IMR-90 (cell line): Measurements from ENCODE around the gene ACTRT3. TPM values are rescaled to one million over a fixed set of nuclear protein-coding genes. Genes with fewer than 3 reads are reported as not detected.

ENCODE experiments used
- ATAC-seq: fragments of 200-7000 bp; cut with Tn5 transposase; 2 replicates; pipeline ENCODE4 v1.9.1; 2020; ENCODE audit warnings: low read depth, mild to moderate bottlenecking, moderate library complexity
- BruUV-seq: library from RNA; stranded (reverse); fragments of 400-500 nt; replicated peaks from 2 replicates; lab custom pipeline; 2021; lab: Mats Ljungman, UMichigan
- CTCF ChIA-PET: fragments of 300-600 bp; formaldehyde crosslinking; extraction: SDS; loops from one replicate; lab custom pipeline; 2021; ENCODE audit warnings: antibody characterized with exemption; lab: Yijun Ruan, JAX
- POLR2A ChIA-PET: fragments of 300-600 bp; sonication (Branson Sonifier 250); formaldehyde crosslinking; loops from one replicate; lab custom pipeline; 2022; ENCODE audit warnings: antibody characterized with exemption; ENCODE audit not compliant: unreplicated experiment; lab: Charles Lee
- DNase-seq: peaks from one replicate; pipeline ENCODE4 v3.0.0; 2013
- H2AFZ ChIP-seq: replicated peaks from 2 replicates; pipeline ENCODE3; 2013; ENCODE audit warnings: low read length, mild to moderate bottlenecking; ENCODE audit not compliant: poor library complexity
- H2AK5ac ChIP-seq: 2 replicates; pipeline ENCODE4 v1.6.1; 2013; ENCODE audit warnings: low read depth, low read length, inconsistent platforms
- H2AK9ac ChIP-seq: replicated peaks from 2 replicates; pipeline ENCODE3; 2013; ENCODE audit warnings: mild to moderate bottlenecking, low read depth, low read length, moderate library complexity; ENCODE audit not compliant: poor library complexity
- H2BK120ac ChIP-seq: 2 replicates; pipeline ENCODE4 v1.6.1; 2013; ENCODE audit warnings: low read depth, low read length, inconsistent platforms
- H2BK15ac ChIP-seq: 3 replicates; pipeline ENCODE4 v1.6.1; 2013; ENCODE audit warnings: low read depth, low read length, inconsistent platforms
- H2BK20ac ChIP-seq: 2 replicates; pipeline ENCODE4 v1.6.1; 2013; ENCODE audit warnings: low read depth, mild to moderate bottlenecking, inconsistent platforms, low read length, moderate library complexity
- H2BK5ac ChIP-seq: 2 replicates; pipeline ENCODE4 v1.6.1; 2013; ENCODE audit warnings: mild to moderate bottlenecking, low read depth, low read length, inconsistent platforms; ENCODE audit not compliant: poor library complexity, severe bottlenecking
- H3K14ac ChIP-seq: replicated peaks from 2 replicates; pipeline ENCODE4 v1.6.1; 2013; ENCODE audit warnings: low read depth, low read length, inconsistent platforms
- H3K18ac ChIP-seq: 2 replicates; pipeline ENCODE4 v1.6.1; 2013; ENCODE audit warnings: low read depth, low read length, control low read depth
- H3K23ac ChIP-seq: 2 replicates; pipeline ENCODE4 v1.6.1; 2013; ENCODE audit warnings: low read depth, low read length, inconsistent platforms
- H3K27ac ChIP-seq: 2 replicates; pipeline ENCODE4 v1.5.1; 2013; ENCODE audit warnings: mild to moderate bottlenecking, control low read depth, low read length; ENCODE audit not compliant: insufficient read depth
- H3K27me3 ChIP-seq: 2 replicates; pipeline ENCODE4 v1.6.1; 2013; ENCODE audit warnings: low read length; ENCODE audit not compliant: control insufficient read depth, insufficient read depth
- H3K36me3 ChIP-seq: 2 replicates; pipeline ENCODE4 v1.6.1; 2013; ENCODE audit warnings: low read length, mixed read lengths; ENCODE audit not compliant: control insufficient read depth, insufficient read depth
- H3K4ac ChIP-seq: 2 replicates; pipeline ENCODE4 v1.6.1; 2013; ENCODE audit warnings: low read depth, low read length, inconsistent platforms
- H3K4me1 ChIP-seq: 2 replicates; pipeline ENCODE4 v1.6.1; 2013; ENCODE audit warnings: low read length, mixed read lengths; ENCODE audit not compliant: control insufficient read depth, insufficient read depth
- H3K4me2 ChIP-seq: 2 replicates; pipeline ENCODE4 v1.6.1; 2013; ENCODE audit warnings: low read depth, mild to moderate bottlenecking, control low read depth, low read length, moderate library complexity
- H3K4me3 ChIP-seq: 2 replicates; pipeline ENCODE4 v1.5.1; 2013; ENCODE audit warnings: low read depth, mild to moderate bottlenecking, control low read depth, low read length, moderate library complexity; ENCODE audit not compliant: insufficient read depth
- H3K56ac ChIP-seq: 2 replicates; pipeline ENCODE4 v1.6.1; 2013; ENCODE audit warnings: low read length, inconsistent platforms; ENCODE audit not compliant: insufficient read depth; ENCODE audit errors: extremely low read depth
- H3K79me1 ChIP-seq, 2 experiments: 2 replicates each; pipeline ENCODE4 v1.6.1; 2013; ENCODE audit warnings: low read length in 2 of 2, inconsistent platforms in 1 of 2, low read depth in 1 of 2
- H3K9ac ChIP-seq: 2 replicates; pipeline ENCODE4 v1.6.1; 2013; ENCODE audit warnings: low read depth, low read length, control low read depth
- H3K9me1 ChIP-seq: 2 replicates; pipeline ENCODE4 v1.6.1; 2013; ENCODE audit warnings: low read length, inconsistent platforms; ENCODE audit not compliant: insufficient read depth
- H3K9me3 ChIP-seq: 2 replicates; pipeline ENCODE4 v1.6.1; 2013; ENCODE audit warnings: low read length; ENCODE audit not compliant: control insufficient read depth, insufficient read depth
- H4K20me1 ChIP-seq: 2 replicates; pipeline ENCODE4 v1.6.1; 2013; ENCODE audit warnings: low read length, inconsistent platforms; ENCODE audit not compliant: insufficient read depth
- H4K5ac ChIP-seq: 2 replicates; pipeline ENCODE4 v1.6.1; 2013; ENCODE audit warnings: mild to moderate bottlenecking, low read depth, low read length, control low read depth
- H4K8ac ChIP-seq, 2 experiments: 2 replicates each; pipeline ENCODE4 v1.6.1; 2013; ENCODE audit warnings: low read depth in 2 of 2, low read length in 2 of 2, control low read depth in 1 of 2, inconsistent platforms in 1 of 2
- H4K91ac ChIP-seq: 2 replicates; pipeline ENCODE4 v1.6.1; 2013; ENCODE audit warnings: low read depth, low read length, inconsistent platforms; ENCODE audit not compliant: insufficient read depth
- BHLHE40 ChIP-seq: fragments of 150-350 bp; IDR thresholded peaks from 2 replicates; pipeline ENCODE4 v1.6.1; 2016; ENCODE audit warnings: mild to moderate bottlenecking, low read depth, low read length
- CEBPB ChIP-seq: IDR thresholded peaks from 2 replicates; pipeline ENCODE4 v1.6.1; 2012; ENCODE audit warnings: low read depth, low read length, improper control_type of control experiment
- CHD1 ChIP-seq: IDR thresholded peaks from 2 replicates; pipeline ENCODE4 v1.6.1; 2012; ENCODE audit warnings: low read depth, low read length, improper control_type of control experiment
- CTCF ChIP-seq: conservative IDR thresholded peaks from 2 replicates; pipeline ENCODE4 v1.5.1; 2012; ENCODE audit warnings: mild to moderate bottlenecking, low read depth, low read length, improper control_type of control experiment
- ELK1 ChIP-seq: fragments of 150-350 bp; IDR thresholded peaks from 2 replicates; pipeline ENCODE4 v1.6.1; 2016; ENCODE audit warnings: low read depth, mild to moderate bottlenecking, low read length, moderate library complexity, borderline replicate concordance
- FOS ChIP-seq: fragments of 150-350 bp; IDR thresholded peaks from 2 replicates; pipeline ENCODE4 v1.6.1; 2016; ENCODE audit warnings: low read depth, low read length
- MAFK ChIP-seq: IDR thresholded peaks from 2 replicates; pipeline ENCODE4 v1.6.1; 2012; ENCODE audit warnings: low read depth, low read length, improper control_type of control experiment
- MAZ ChIP-seq: IDR thresholded peaks from 2 replicates; pipeline ENCODE4 v1.6.1; 2012; ENCODE audit warnings: low read depth, mild to moderate bottlenecking, low read length, improper control_type of control experiment, moderate library complexity, borderline replicate concordance
- MXI1 ChIP-seq: IDR thresholded peaks from 2 replicates; pipeline ENCODE4 v1.6.1; 2012; ENCODE audit warnings: low read depth, mild to moderate bottlenecking, low read length, moderate library complexity, borderline replicate concordance
- NFE2L2 ChIP-seq: fragments of 150-350 bp; IDR thresholded peaks from 2 replicates; pipeline ENCODE4 v1.6.1; 2016; ENCODE audit warnings: low read depth, mild to moderate bottlenecking, low read length
- POLR2A ChIP-seq: IDR thresholded peaks from 2 replicates; pipeline ENCODE4 v1.6.1; 2012; ENCODE audit warnings: mild to moderate bottlenecking, low read depth, low read length
- RAD21 ChIP-seq: IDR thresholded peaks from 2 replicates; pipeline ENCODE4 v1.6.1; 2012; ENCODE audit warnings: low read length, improper control_type of control experiment
- RCOR1 ChIP-seq: IDR thresholded peaks from 2 replicates; pipeline ENCODE4 v1.6.1; 2012; ENCODE audit warnings: mild to moderate bottlenecking, low read length, improper control_type of control experiment; ENCODE audit not compliant: insufficient replicate concordance
- RFX5 ChIP-seq: IDR thresholded peaks from 2 replicates; pipeline ENCODE4 v1.8.0; 2012; ENCODE audit warnings: low read depth, mild to moderate bottlenecking, low read length, moderate library complexity
- SMC3 ChIP-seq: fragments of 150-350 bp; IDR thresholded peaks from 2 replicates; pipeline ENCODE4 v1.6.1; 2016; ENCODE audit warnings: low read depth, mild to moderate bottlenecking, antibody characterized with exemption, low read length, moderate library complexity
- USF2 ChIP-seq: fragments of 150-350 bp; IDR thresholded peaks from 2 replicates; pipeline ENCODE4 v1.6.1; 2017; ENCODE audit warnings: mild to moderate bottlenecking, antibody characterized with exemption, low read length, low read depth
- WGBS, 2 experiments: methylation state at CpG; one replicate each; pipeline versions ENCODE4 v1.1.5 to v1.1.7; 2013; ENCODE audit warnings: missing lambda C conversion rate in 2 of 2; ENCODE audit not compliant: insufficient read length in 1 of 2; ENCODE audit errors: extremely low coverage in 2 of 2; 5-methylcytosine and 5-hydroxymethylcytosine counted together
- dilution Hi-C: fragments of 300-500 bp; cut with HindIII; formaldehyde crosslinking; loops from one replicate; pipeline ENCODE4 v1.14.3; 2018; ENCODE audit warnings: low sequenced_read_pairs; ENCODE audit not compliant: unreplicated experiment
- in situ Hi-C: fragments of 300-500 bp; cut with MboI; formaldehyde crosslinking; loops from 3 replicates; pipeline ENCODE4 v1.14.3; 2019; ENCODE audit warnings: low sequenced_read_pairs, inconsistent platforms, mixed read lengths
- intact Hi-C: fragments of 100-400 bp; cut with micrococcal nuclease; formaldehyde crosslinking; loops from 2 replicates; pipeline ENCODE4 v1.10.0; 2022
- polyA plus RNA-seq, 3 experiments: library from polyadenylated mRNA; depleted of rRNA; stranded (reverse); fragments of >200 nt; gene quantifications; 2 replicates each; pipeline ENCODE4 v1.2.3, GENCODE V29; 2012; ENCODE audit warnings: low replicate concordance in 1 of 3
- total RNA-seq: library from RNA; depleted of rRNA; stranded (reverse); fragments of >200 nt; gene quantifications from 2 replicates; pipeline ENCODE4 v1.2.3, GENCODE V29; 2012

Gene ACTRT3
- total and polyA plus RNA-seq, 2 of the 4 experiments (the other 2 are of a cell fraction), result 0.97 to 2.5 TPM

- Histone ChIP-seq H2BK5ac (peak overlapping the region; percentile 55), H2BK120ac (peak overlapping the region; percentile 77), H4K20me1 (no peaks in the 10 kb centered on the region), H2BK15ac (0 out of 3 replicates have a peak overlapping the region, but pooled peaks have one; percentile 15), H3K4me2 (peak overlapping the region; percentile 55; the same call in 1 of the 2 replicates), H3K9ac (no peak overlapping the region), H3K79me1 (no peaks in the 10 kb centered on the region), H3K36me3 (no peaks in the 10 kb centered on the region), H3K9me1 (peaks cover under 1% of the 10 kb centered on the region; the same call in 1 of the 2 replicates), H3K27me3 (no peaks in the 10 kb centered on the region), H2BK20ac (peak overlapping the region; percentile 71), H4K8ac (peak overlapping the region; percentile 53 to 79; a peak in 3 of 4 replicates), H4K91ac (peak overlapping the region; percentile 37; the same call in 1 of the 2 replicates), H3K9me3 (no peaks in the 10 kb centered on the region), H2AFZ (peak overlapping the region; percentile 90), H2AK5ac (no peak overlapping the region), H3K27ac (no peak overlapping the region), H3K4me3 (no peak overlapping the region), H3K18ac (peak overlapping the region; percentile 54; the same call in 1 of the 2 replicates), H3K4ac (peak overlapping the region; percentile 61; the same call in 1 of the 2 replicates), H3K56ac (no peak overlapping the region), H3K4me1 (peaks cover 3% of the 10 kb centered on the region), H3K14ac (peak overlapping the region; percentile 75; the same call in 1 of the 2 replicates), H4K5ac (peak overlapping the region; percentile 0; the same call in 1 of the 2 replicates), H3K23ac (no peak overlapping the region; the same call in 1 of the 2 replicates), H2AK9ac (no peak overlapping the region)
- dilution Hi-C loops (no loop called here), in situ Hi-C loops (no loop called here), intact Hi-C loops (no loop called here)
- ATAC-seq (peak; percentile 86), DNase-seq (peak; percentile 58)
- POLR2A ChIA-PET, result no interaction called here
- BruUV-seq, result no TSS peak
- TF ChIP-seq ELK1 (no peak), CTCF (no peak), BHLHE40 (no peak), MAFK (no peak), SMC3 (no peak), CHD1 (no peak), RCOR1 (no peak), MAZ (no peak), NFE2L2 (no peak), USF2 (no peak), RFX5 (no peak), FOS (no peak), MXI1 (no peak), CEBPB (no peak), RAD21 (no peak), POLR2A (no peak)
- CTCF ChIA-PET, result no interaction called here
- WGBS, 2 experiments, result no CpG with 5 or more reads among the region's 2 CpGs
These were observed 49.0 kb upstream of the ACTRT3 start for GRCh38 chr3:169818316-169818715.
